DOHH2 (cell line): Measurements from ENCODE around the gene FASN.

Experiments used
- H3F3A ChIP-seq: fragments of 200-600 bp; sonication (generic), shearing (Covaris generic); 2 replicates; pipeline ENCODE4 v1.6.0; 2016; ENCODE audit warnings: antibody characterized with exemption, mild to moderate bottlenecking; ENCODE audit not compliant: control insufficient read depth, insufficient read depth
- H3K27ac ChIP-seq: fragments of 200-600 bp; sonication (generic); 2 replicates; pipeline ENCODE4 v1.5.1; 2014; ENCODE audit warnings: low read depth, mild to moderate bottlenecking, low read length, moderate library complexity
- H3K27me3 ChIP-seq: fragments of 200-600 bp; sonication (generic); 2 replicates; pipeline ENCODE4 v1.6.1; 2014; ENCODE audit warnings: mild to moderate bottlenecking, low read length, mixed read lengths; ENCODE audit not compliant: control insufficient read depth
- H3K36me3 ChIP-seq: fragments of 200-600 bp; sonication (generic); 2 replicates; pipeline ENCODE4 v1.6.1; 2014; ENCODE audit warnings: mild to moderate bottlenecking, low read length, moderate library complexity, mixed read lengths; ENCODE audit not compliant: control insufficient read depth
- H3K4me1 ChIP-seq: fragments of 200-600 bp; sonication (generic); 2 replicates; pipeline ENCODE4 v1.6.1; 2014; ENCODE audit warnings: mild to moderate bottlenecking, low read length, mixed read lengths; ENCODE audit not compliant: control insufficient read depth
- H3K4me2 ChIP-seq: fragments of 200-600 bp; sonication (generic); 2 replicates; pipeline ENCODE4 v1.6.0; 2014; ENCODE audit warnings: mild to moderate bottlenecking, low read length, moderate library complexity
- H3K4me3 ChIP-seq: fragments of 200-600 bp; sonication (generic); 2 replicates; pipeline ENCODE4 v1.5.1; 2014; ENCODE audit warnings: mild to moderate bottlenecking, low read length, mixed read lengths
- H3K79me2 ChIP-seq: fragments of 200-600 bp; sonication (generic); 2 replicates; pipeline ENCODE4 v1.6.1; 2014; ENCODE audit warnings: mild to moderate bottlenecking, low read length, mixed read lengths; ENCODE audit not compliant: control insufficient read depth
- H3K9me2 ChIP-seq: fragments of 200-600 bp; sonication (generic); replicated peaks from 2 replicates; pipeline ENCODE4 v1.6.1; 2014; ENCODE audit warnings: mild to moderate bottlenecking, low read length, mixed read lengths; ENCODE audit not compliant: control insufficient read depth
- H3K9me3 ChIP-seq: fragments of 200-600 bp; sonication (generic); 2 replicates; pipeline ENCODE4 v1.6.1; 2014; ENCODE audit warnings: antibody characterized with exemption, low read length, mixed read lengths; ENCODE audit not compliant: control insufficient read depth, insufficient read depth
- H4K20me1 ChIP-seq: fragments of 200-600 bp; sonication (generic); 2 replicates; pipeline ENCODE4 v1.6.0; 2014; ENCODE audit warnings: low read depth, mild to moderate bottlenecking, antibody characterized with exemption, low read length, moderate library complexity; ENCODE audit not compliant: control insufficient read depth, insufficient read depth
- EZH2phosphoT487 ChIP-seq: fragments of 200-600 bp; sonication (generic); IDR thresholded peaks from 2 replicates; pipeline ENCODE4 v1.6.1; 2017; ENCODE audit warnings: borderline replicate concordance, mild to moderate bottlenecking, antibody characterized with exemption, low read length, moderate library complexity, mixed read lengths
- TF ChIP-seq, protein P1 (sequence below): fragments of 200-600 bp; sonication (generic); IDR thresholded peaks from one replicate; pipeline ENCODE4 v1.5.1; 2014; ENCODE audit warnings: antibody characterized with exemption, mild to moderate bottlenecking, low read depth, low read length; ENCODE audit not compliant: poor library complexity, severe bottlenecking

The FASN gene

DNA sequence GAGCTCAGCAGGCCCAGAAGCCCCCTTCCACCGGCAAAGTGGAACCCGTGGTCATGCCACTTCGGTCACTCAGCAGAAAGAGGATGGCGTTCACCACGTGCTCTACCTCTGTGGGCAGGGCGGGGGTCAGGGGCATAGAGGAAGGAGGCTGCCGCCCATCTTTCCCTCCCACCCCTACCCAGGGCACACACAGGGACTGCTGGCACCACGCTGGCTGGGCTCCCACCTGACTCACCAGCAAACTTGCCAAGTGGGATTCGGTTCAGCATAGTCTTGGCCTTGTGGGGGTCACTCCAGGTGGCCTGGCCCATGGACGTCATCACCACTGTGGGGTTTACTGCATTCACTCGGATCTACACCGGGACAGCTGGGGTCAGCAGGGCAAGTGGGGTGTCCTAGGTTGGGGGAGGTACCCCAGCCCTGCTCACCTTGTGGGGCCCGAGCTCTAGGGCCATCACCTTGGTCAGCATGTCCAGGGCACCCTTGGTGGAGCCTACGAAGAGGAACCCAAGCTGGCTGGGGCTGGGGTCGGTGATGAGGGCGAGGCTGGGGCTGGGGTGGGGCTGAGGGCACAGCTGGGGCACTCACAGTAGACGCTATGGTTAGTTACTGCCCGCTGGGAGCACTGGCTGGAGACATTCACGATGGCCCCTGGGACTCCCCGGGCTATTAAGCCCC, 61.9 kb downstream of the FASN start:
- Histone ChIP-seq H3K4me1 (peaks cover 30% of the 10 kb centered on the region), H3K9me3 (no peaks in the 10 kb centered on the region), H4K20me1 (peaks cover 5% of the 10 kb centered on the region), H3K4me3 (peak overlapping the region; percentile 96), H3K9me2 (no peaks in the 10 kb centered on the region), H3K4me2 (peak overlapping the region; percentile 99), H3K79me2 (peaks cover 12% of the 10 kb centered on the region), H3K27ac (no peak overlapping the region), H3F3A (peaks cover 9% of the 10 kb centered on the region), H3K27me3 (no peaks in the 10 kb centered on the region), H3K36me3 (peaks cover 21% of the 10 kb centered on the region)
- TF ChIP-seq, protein P1, sequence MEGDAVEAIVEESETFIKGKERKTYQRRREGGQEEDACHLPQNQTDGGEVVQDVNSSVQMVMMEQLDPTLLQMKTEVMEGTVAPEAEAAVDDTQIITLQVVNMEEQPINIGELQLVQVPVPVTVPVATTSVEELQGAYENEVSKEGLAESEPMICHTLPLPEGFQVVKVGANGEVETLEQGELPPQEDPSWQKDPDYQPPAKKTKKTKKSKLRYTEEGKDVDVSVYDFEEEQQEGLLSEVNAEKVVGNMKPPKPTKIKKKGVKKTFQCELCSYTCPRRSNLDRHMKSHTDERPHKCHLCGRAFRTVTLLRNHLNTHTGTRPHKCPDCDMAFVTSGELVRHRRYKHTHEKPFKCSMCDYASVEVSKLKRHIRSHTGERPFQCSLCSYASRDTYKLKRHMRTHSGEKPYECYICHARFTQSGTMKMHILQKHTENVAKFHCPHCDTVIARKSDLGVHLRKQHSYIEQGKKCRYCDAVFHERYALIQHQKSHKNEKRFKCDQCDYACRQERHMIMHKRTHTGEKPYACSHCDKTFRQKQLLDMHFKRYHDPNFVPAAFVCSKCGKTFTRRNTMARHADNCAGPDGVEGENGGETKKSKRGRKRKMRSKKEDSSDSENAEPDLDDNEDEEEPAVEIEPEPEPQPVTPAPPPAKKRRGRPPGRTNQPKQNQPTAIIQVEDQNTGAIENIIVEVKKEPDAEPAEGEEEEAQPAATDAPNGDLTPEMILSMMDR, result no peak
- no peak for TF ChIP-seq EZH2phosphoT487

DNA sequence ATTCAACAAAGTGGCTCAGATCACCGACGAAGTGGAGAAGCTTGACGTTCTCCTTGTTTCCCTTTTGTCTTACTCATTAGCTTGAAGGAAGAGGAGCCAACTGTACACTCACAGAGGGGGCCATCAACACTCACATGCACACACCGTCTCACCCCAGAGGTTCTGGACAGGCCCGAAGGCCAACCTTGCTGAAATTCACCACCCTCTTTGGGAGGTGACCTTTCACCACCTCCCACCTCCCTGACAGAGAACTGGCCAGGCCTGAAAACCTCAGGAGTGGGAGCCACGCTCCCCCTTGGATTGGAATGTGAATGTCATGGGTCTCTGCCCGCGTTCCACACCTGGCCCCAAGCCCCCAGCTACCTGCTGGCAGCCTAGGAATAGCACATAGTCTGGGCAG, 62.5 kb downstream of the FASN start:
- Histone ChIP-seq H3K4me1 (peaks cover 35% of the 10 kb centered on the region), H3K27ac (no peak overlapping the region), H4K20me1 (peaks cover 5% of the 10 kb centered on the region), H3K4me3 (no peak overlapping the region), H3K4me2 (peak overlapping the region; percentile 99; the same call in 1 of the 2 replicates), H3F3A (peaks cover 9% of the 10 kb centered on the region), H3K36me3 (peaks cover 21% of the 10 kb centered on the region), H3K9me3 (no peaks in the 10 kb centered on the region), H3K79me2 (peaks cover 12% of the 10 kb centered on the region), H3K9me2 (no peaks in the 10 kb centered on the region), H3K27me3 (no peaks in the 10 kb centered on the region)
- TF ChIP-seq, protein P1, result no peak
- no peak for TF ChIP-seq EZH2phosphoT487

DNA sequence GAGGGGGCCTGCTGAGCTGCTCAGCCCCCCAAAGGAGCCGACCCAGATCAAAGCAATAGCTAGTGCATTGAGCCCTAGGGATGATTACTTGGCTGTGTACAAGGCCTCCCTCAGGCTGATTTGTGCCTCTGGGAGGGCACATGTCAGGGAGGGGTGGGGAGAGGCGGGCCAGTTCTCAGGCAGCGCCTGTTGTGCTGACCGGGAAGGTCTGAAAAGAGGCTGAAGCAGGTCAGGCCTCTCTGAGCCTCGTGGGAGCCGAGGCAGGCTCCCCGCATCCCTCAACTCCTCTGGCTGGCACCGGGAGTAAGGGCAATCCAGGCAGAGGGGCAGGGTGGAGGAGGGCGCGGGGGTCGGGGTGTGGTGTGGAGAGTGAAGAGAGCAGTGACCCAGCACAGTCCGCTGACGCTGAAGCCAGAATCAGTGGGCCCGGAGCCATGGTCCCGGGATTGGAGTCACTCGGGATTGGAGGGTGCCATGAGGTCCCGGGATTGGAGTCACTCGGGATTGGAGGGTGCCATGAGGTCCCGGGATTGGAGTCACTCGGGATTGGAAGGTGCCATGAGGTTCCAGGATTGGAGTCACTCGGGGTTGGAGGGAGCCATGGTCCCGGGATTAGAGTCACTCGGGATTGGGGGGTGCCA, 63.5 kb downstream of the FASN start:
- Histone ChIP-seq H3K27me3 (no peaks in the 10 kb centered on the region), H3K4me3 (no peak overlapping the region), H3F3A (peaks cover 9% of the 10 kb centered on the region), H3K36me3 (peaks cover 21% of the 10 kb centered on the region), H3K27ac (no peak overlapping the region), H4K20me1 (peaks cover 5% of the 10 kb centered on the region), H3K4me1 (peaks cover 39% of the 10 kb centered on the region), H3K9me2 (no peaks in the 10 kb centered on the region), H3K4me2 (no peak overlapping the region), H3K9me3 (no peaks in the 10 kb centered on the region), H3K79me2 (peaks cover 12% of the 10 kb centered on the region)
- TF ChIP-seq, protein P1, result no peak
- TF ChIP-seq EZH2phosphoT487, result no peak
